HG03378 (cell line): Measurements from ENCODE around the gene TCF15.
"Not testable (repeated sequence)": the region's sequence is repeated elsewhere in the genome, so short reads cannot be mapped to it uniquely, and the experiment has no call there.

Source experiments
- ATAC-seq: cut with Tn5 transposase; IDR thresholded peaks from one replicate; pipeline ENCODE4 v1.9.1; 2021; ENCODE audit warnings: mild to moderate bottlenecking, moderate library complexity; ENCODE audit not compliant: unreplicated experiment

Gene TCF15

DNA sequence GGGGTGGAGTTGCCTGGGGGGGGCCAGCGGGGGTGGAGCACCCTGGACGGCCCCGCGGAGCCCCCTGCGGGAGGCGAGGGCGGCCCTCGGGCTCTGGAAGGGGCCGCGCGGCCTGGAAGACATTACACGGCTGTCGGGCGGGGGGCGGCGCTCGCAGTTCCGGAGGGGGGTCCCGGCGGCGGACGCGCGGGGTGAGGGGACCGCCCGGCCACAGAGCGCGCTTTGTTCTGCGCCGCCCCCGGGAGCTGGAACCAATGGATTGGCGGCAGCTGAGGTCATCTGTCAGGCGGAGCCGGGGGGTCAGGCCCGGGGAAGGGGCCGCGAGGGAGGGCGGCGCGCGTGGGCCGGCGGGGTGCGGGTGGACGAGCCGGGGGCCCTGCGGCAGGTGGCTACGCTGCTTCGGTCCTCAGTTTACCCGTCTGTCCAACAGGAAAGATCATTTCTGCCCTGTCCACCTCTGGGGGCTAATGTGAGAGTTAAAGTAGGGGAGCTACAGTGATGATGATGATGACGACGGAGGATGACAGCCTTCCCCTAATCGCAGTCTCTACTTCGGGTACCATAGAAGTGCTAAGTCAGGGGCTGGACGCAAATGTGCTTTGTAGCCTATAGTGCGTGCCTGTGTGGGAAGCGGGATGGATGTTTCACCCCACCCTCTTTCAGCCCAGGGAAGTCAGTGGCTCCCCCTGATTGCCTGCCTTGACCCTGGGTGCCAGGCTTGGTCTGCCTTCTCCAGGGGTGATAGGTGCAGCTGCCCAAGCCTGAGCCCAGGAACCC lies 32.5 kb upstream of the TCF15 start:
- no peak for ATAC-seq

DNA sequence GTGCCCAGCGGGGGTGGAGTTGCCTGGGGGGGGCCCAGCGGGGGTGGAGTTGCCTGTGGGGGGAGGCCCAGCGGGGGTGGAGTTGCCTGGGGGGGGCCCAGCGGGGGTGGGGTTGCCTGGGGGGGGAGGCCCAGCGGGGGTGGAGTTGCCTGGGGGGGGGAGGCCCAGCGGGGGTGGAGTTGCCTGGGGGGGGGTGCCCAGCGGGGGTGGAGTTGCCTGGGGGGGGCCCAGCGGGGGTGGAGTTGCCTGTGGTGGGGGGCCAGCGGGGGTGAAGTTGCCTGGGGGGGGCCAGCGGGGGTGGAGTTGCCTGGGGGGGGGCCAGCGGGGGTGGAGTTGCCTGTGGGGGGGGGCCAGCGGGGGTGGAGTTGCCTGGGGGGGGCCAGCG lies 31.9 kb upstream of the TCF15 start:
- not testable (repeated sequence) for ATAC-seq

- no peak for ATAC-seq
Observed at GRCh38 chr20:641516-641875, 31.4 kb upstream of the TCF15 start.

GRCh38 chr20:640674-641515 lies 30.8 kb upstream of the TCF15 start:
- ATAC-seq: no peak

- no peak for ATAC-seq
Observed at GRCh38 chr20:638579-638978, 28.5 kb upstream of the TCF15 start.

DNA sequence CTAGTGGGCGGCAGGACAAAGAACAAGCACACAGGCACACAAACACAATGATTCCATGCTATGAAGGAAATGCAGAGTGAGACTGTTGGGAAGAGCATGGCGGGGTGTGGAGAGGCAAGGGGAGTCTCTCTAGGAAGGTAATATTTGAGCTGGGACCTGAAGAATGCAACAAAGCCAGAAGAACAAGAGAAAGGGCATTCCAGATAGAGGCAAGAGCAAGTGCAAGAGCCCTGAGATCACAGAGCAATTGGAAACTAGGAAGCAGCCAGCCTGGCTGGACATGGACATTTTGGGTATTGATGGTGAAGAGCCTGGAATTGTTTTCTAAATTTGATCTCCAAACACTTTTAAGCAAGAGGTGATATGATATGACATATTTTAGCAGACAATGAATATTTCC lies 27.4 kb upstream of the TCF15 start:
- no peak for ATAC-seq

DNA sequence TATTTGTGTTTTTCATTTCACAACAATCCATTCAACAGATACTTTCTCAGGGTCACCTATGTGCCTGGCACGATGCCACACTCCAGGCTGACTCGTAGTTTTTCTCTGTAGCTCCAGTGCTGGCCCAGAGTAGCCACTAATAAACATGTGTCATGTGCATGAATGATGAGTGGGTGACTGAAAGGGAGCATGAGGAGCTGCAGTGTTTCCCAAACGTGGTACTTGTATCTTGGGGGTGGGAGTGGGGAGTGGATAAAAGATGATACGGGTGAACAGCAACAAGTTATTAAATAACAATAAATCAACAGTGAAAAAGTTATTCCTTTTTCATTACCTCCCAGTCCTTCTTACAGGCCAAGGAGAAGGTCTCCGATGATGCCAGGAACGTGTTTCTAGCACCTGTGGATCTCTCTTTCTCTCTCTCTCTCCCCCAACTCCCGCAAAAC lies 25.8 kb upstream of the TCF15 start:
- no peak for ATAC-seq

GRCh38 chr20:635028-635892 lies 25.2 kb upstream of the TCF15 start:
- no peak for ATAC-seq

DNA sequence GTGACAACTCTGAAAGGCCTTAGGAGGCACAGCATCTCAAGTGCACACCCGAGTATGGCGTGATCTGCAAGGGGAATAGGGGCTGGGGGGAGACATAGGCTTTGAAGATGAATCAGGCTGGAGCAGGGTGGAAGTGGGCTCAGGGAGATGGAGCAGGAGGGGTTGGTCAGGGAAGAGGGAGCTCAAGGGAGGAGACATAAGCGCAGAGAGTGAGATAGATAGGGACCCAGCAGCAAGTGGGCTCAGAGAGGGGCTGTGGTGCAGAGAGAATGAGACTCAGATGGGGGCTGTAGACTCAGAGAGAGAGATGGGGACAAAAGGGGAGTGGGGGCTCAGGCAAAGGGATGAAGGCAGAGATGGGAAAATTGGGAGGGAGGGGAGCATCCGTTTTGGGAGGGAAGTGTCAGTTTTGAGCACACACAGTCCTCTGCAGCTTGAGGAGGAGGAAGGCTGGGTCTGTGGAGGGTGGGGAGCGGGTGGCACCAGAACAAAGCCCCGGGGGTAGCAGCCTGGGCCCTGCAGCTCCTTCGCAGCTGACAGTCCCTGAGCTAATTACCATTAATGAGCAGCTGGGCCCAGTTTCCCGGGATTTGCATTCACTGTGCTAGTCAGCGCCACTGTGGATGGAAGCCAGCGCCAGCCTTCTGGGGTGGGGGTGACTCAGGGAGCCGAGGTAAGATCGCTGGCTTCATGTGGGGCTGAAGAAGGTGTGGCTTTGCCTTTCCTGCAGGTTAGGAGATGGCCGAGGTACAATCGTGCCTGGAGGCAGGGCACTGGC lies 24.2 kb upstream of the TCF15 start:
- no peak for ATAC-seq

- ATAC-seq: no peak
Observed at GRCh38 chr20:631101-631500, 21.0 kb upstream of the TCF15 start.

DNA sequence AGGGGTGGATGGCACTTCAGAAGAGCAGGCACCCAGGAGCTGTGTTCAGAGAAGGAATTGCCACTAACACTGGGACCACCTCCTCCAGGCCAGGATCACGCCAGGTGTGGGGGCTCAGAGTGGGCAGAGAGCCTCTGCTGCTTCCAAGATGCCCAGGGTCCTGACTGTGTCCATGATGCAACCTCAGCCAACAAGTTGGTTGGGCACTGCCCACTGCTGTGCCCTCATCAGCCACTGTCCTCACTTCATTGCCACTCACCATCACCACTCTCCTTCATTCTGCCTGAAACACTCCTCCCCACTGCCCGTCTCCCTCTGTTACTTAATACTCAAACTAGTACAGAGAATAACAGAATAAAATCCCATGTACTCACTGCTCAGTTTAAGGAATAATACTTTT lies 16.5 kb upstream of the TCF15 start:
- ATAC-seq: no peak

GRCh38 chr20:625360-625932 lies 15.3 kb upstream of the TCF15 start:
- no peak for ATAC-seq

DNA sequence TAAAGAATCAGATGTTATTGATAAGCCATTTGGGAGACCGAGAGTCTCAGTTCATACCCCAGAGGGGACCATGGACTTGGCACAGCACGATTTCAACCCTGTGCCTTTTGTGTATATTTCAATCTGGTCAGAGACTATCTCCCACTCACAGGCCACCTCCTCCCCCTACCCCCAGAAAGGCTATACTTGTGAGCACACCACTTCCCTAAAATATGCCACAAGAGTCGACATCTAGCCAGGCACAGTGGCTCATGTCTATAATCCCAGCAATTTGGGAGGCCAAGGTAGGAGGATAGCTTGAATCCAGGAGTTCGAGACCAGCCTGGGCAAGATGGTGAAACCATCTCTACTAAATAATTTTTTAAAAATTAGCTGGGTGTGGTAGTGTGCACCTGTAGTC lies 13.6 kb upstream of the TCF15 start:
- ATAC-seq: no peak

- ATAC-seq: no peak
Observed at GRCh38 chr20:623021-623420, 12.9 kb upstream of the TCF15 start.

DNA sequence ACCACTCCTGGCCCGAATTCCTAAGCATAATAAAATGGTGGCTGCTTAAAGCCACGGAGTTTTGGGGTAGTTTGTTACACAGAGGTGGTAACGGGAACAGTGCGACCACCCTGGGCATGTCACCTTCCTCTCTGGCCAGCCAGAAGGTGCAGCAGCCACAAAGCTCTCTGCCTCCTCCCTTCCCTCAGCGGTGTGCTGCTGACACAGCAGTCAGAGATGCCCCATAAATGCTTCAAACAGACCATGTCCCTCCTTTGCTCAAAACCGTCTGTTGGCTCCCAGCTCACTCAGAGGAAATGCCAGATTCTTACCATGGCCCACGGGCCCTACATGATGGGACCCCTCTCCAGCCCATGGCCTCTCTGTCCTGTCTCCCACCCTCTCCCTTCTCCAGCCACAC lies 12.1 kb upstream of the TCF15 start:
- no peak for ATAC-seq

- ATAC-seq: no peak
Observed at GRCh38 chr20:621125-621756, 11.1 kb upstream of the TCF15 start.

- no peak for ATAC-seq
Observed at GRCh38 chr20:620246-620645, 10.1 kb upstream of the TCF15 start.

DNA sequence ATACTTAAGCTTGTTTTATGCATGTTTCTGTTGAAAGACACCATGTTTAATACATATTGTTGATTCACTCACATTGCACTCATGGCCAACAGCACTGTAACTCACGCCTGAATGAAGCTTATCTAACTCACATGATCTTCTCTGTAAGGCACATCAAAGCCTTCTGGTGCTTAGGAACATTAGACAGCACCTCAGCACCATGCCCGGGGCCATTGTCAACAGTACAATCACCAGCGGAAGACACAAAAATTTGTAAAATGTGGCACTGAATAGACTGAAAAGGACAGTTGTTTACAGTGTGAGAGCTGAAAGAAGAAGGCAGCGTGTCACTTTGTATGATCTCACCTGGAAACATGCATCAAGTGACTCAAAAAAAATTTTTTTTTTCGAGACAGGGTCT lies 8.9 kb upstream of the TCF15 start:
- no peak for ATAC-seq

- ATAC-seq: no peak
Observed at GRCh38 chr20:617934-618690, 8.0 kb upstream of the TCF15 start.
